SK-N-MC (cell line): ENCODE measurements around the gene CCDC51.

Experiments used
- EZH2 ChIP-seq: fragments of 200-600 bp; sonication (generic); IDR thresholded peaks from one replicate; pipeline ENCODE4 v1.6.1; 2017; ENCODE audit warnings: antibody characterized with exemption
- FOXP2 ChIP-seq: optimal IDR thresholded peaks from 2 replicates; pipeline ENCODE3; 2011; ENCODE audit warnings: mild to moderate bottlenecking, moderate library complexity; ENCODE audit not compliant: insufficient read depth; ENCODE audit errors: extremely low read length, control extremely low read depth
- POLR2AphosphoS5 ChIP-seq: IDR thresholded peaks from 2 replicates; pipeline ENCODE4 v1.6.1; 2012; ENCODE audit warnings: mild to moderate bottlenecking, low read depth, low read length, borderline replicate concordance

GRCh38 chr3:48436855-48437254 lies 3.1 kb downstream of the CCDC51 start:
- TF ChIP-seq EZH2 (no peak), POLR2AphosphoS5 (no peak), FOXP2 (no peak)
